HG02840 (cell line): ENCODE results near the gene CD63.

Source experiments
- ATAC-seq: cut with Tn5 transposase; IDR thresholded peaks from one replicate; pipeline ENCODE4 v1.9.1; 2021; ENCODE audit warnings: mild to moderate bottlenecking, moderate library complexity, moderate number of reproducible peaks; ENCODE audit not compliant: unreplicated experiment, low FRiP score

Gene CD63

GRCh38 chr12:55741931-55742680 is 13.3 kb upstream of the CD63 start:
- ATAC-seq, result no peak

- no peak for ATAC-seq
Observed at GRCh38 chr12:55739025-55739378, 10.2 kb upstream of the CD63 start.

GRCh38 chr12:55738123-55739024 is 9.6 kb upstream of the CD63 start:
- peak; percentile 76 for ATAC-seq

- ATAC-seq, result no peak
Observed at GRCh38 chr12:55737581-55738122, 8.8 kb upstream of the CD63 start.

- no peak for ATAC-seq
Observed at GRCh38 chr12:55736780-55737580, 8.2 kb upstream of the CD63 start.

- ATAC-seq, result no peak
Observed at GRCh38 chr12:55736076-55736475, 7.3 kb upstream of the CD63 start.

- ATAC-seq, result no peak
Observed at GRCh38 chr12:55734595-55734994, 5.8 kb upstream of the CD63 start.

- ATAC-seq, result no peak
Observed at GRCh38 chr12:55733858-55734257, 5.0 kb upstream of the CD63 start.

GRCh38 chr12:55733021-55733555 is 4.3 kb upstream of the CD63 start:
- ATAC-seq, result no peak

GRCh38 chr12:55732288-55732687 is 3.5 kb upstream of the CD63 start:
- ATAC-seq, result no peak

GRCh38 chr12:55729819-55730818 is 1.3 kb upstream of the CD63 start:
- ATAC-seq, result peak; percentile 28

- peak; percentile 21 for ATAC-seq
Observed at GRCh38 chr12:55728186-55728938, 447 bp downstream of the CD63 start.

- no peak for ATAC-seq
Observed at GRCh38 chr12:55727643-55728185, 1.1 kb downstream of the CD63 start.

- no peak for ATAC-seq
Observed at GRCh38 chr12:55726971-55727370, 1.8 kb downstream of the CD63 start.

- ATAC-seq, result no peak
Observed at GRCh38 chr12:55725556-55725955, 3.3 kb downstream of the CD63 start.

GRCh38 chr12:55724940-55725309 is 3.9 kb downstream of the CD63 start:
- no peak for ATAC-seq

GRCh38 chr12:55724226-55724939 is 4.4 kb downstream of the CD63 start:
- no peak for ATAC-seq
